ENCODE results near the gene IL4. TPM values are rescaled to one million over a fixed set of nuclear protein-coding genes. Genes with fewer than 3 reads are reported as not detected.

The IL4 gene
- total RNA-seq, 1 donor from 2014 or later, result not detected

DNA sequence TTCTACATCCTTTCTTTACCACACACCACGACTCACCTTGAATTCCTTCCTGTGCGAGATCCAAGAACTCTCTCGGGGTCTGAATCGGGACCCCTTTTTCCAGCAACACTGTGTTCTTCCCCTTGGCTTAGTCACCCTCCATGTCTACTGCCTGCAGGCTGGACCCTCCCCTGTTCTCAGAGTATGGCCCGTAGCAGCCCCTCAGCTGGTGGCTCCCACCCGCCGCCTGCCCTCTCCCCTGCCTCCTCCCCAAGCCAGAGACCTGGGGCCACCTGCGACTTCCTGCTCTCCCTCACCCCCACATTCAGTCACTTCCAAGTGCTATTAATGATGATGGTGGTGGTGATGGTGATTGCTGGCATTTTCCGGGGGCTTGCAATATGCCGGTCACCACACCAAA lies 6.5 kb upstream of the IL4 start:
- Histone ChIP-seq H4K20me1 (ENCODE audit: insufficient read depth, low read length) (no peaks in the 10 kb centered on the region), H3K9me3 (ENCODE audit: insufficient read depth, low read depth, low read length) (no peaks in the 10 kb centered on the region), H3K4me3 (ENCODE audit: insufficient read depth, low read depth, low read length) (no peak overlapping the region), H2AFZ (ENCODE audit: low read depth, low read length) (no peak overlapping the region), H3K27ac (ENCODE audit: low read depth, low read length) (no peak overlapping the region), H3K4me2 (ENCODE audit: low read length) (no peak overlapping the region), H3K4me1 (ENCODE audit: insufficient read depth, low read length) (no peaks in the 10 kb centered on the region), H3K36me3 (ENCODE audit: insufficient read depth, low read length) (no peaks in the 10 kb centered on the region), H3K9ac (ENCODE audit: low read length) (no peak overlapping the region), H3K27me3 (ENCODE audit: insufficient read depth, low read length) (no peaks in the 10 kb centered on the region), H3K79me2 (ENCODE audit: insufficient read depth, low read length) (no peaks in the 10 kb centered on the region)
- FAIRE-seq, result no peak
- Mint-ChIP-seq H3K36me3 (ENCODE audit: low read depth, unreplicated experiment) (no peaks in the 10 kb centered on the region), H3K4me3 (ENCODE audit: unreplicated experiment) (no peak overlapping the region), H3K9me3 (ENCODE audit: unreplicated experiment) (peaks cover 5% of the 10 kb centered on the region), H3K27ac (ENCODE audit: unreplicated experiment) (no peak overlapping the region), H3K27me3 (ENCODE audit: low read depth, unreplicated experiment) (peaks cover 5% of the 10 kb centered on the region), H3K4me1 (ENCODE audit: low read depth, unreplicated experiment) (peaks cover 24% of the 10 kb centered on the region)
- no peak for DNase-seq (ENCODE audit: low read depth)
- TF ChIP-seq CTCF (IDR thresholded peaks at IDR 0.05; ENCODE audit: insufficient read depth, low read depth, low read length), result no peak
- TF ChIP-seq EZH2 (IDR thresholded peaks at IDR 0.05; ENCODE audit: insufficient read depth, low read length), result no peak

DNA sequence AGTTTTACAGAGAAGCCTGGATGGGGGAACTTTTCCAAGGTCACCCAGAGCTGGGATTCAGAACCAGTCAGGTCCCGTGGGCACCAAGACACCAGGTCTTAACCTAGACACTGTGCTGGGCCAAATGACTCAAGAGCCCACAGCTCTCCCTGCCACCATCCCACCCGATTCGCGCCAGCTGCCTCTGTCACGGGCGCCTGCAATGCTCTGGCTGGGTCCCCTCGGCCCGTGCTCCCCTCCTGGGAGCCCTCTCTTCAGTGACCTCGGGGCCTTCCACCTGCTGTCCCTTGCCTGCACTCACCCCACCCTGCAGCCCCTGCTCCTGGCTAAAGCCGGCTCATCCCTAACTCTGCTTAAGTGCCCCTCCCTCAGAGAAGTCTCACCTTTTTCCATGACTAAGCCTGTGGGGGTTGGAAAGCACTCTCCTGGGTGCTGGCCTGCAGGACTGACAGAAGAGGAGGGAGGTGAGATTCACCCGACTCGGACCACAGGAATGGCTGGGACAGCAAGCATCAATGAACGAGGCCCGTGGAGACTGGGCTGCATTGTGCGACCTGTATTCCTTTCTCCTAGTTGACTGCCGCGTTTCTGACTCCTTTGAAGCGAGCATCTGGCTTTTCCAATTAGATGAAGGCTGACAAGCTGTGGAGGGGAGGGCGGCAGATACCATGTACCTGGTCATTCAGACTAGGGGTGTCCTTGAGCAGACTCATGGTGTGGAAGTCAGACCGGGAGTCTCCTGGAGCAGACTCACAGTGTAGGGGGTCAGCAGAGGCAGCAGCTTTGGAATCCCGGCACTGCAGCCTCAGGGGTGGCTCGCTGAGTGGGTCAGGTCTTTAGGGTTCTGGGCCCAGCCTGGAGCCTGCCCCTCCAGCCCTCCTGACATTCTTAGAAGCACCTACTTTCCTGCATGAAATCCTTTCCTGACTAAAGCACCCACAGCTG lies 5.8 kb upstream of the IL4 start:
- TF ChIP-seq CTCF (IDR thresholded peaks at IDR 0.05; ENCODE audit: insufficient read depth, low read depth, low read length) (no peak), EZH2 (IDR thresholded peaks at IDR 0.05; ENCODE audit: insufficient read depth, low read length) (no peak)
- Mint-ChIP-seq H3K4me3 (ENCODE audit: unreplicated experiment) (no peak overlapping the region), H3K36me3 (ENCODE audit: low read depth, unreplicated experiment) (no peaks in the 10 kb centered on the region), H3K27me3 (ENCODE audit: low read depth, unreplicated experiment) (peaks cover 5% of the 10 kb centered on the region), H3K9me3 (ENCODE audit: unreplicated experiment) (peaks cover 5% of the 10 kb centered on the region), H3K27ac (ENCODE audit: unreplicated experiment) (peak overlapping the region; percentile 34), H3K4me1 (ENCODE audit: low read depth, unreplicated experiment) (peaks cover 20% of the 10 kb centered on the region)
- Histone ChIP-seq H3K4me1 (ENCODE audit: insufficient read depth, low read length) (no peaks in the 10 kb centered on the region), H2AFZ (ENCODE audit: low read depth, low read length) (no peak overlapping the region), H3K4me3 (ENCODE audit: insufficient read depth, low read depth, low read length) (no peak overlapping the region), H3K4me2 (ENCODE audit: low read length) (no peak overlapping the region), H3K9ac (ENCODE audit: low read length) (no peak overlapping the region), H3K36me3 (ENCODE audit: insufficient read depth, low read length) (no peaks in the 10 kb centered on the region), H3K27me3 (ENCODE audit: insufficient read depth, low read length) (no peaks in the 10 kb centered on the region), H4K20me1 (ENCODE audit: insufficient read depth, low read length) (no peaks in the 10 kb centered on the region), H3K79me2 (ENCODE audit: insufficient read depth, low read length) (no peaks in the 10 kb centered on the region), H3K27ac (ENCODE audit: low read depth, low read length) (no peak overlapping the region), H3K9me3 (ENCODE audit: insufficient read depth, low read depth, low read length) (no peaks in the 10 kb centered on the region)
- FAIRE-seq, result no peak
- no peak for DNase-seq (ENCODE audit: low read depth)
